Transverse colon (tissue), 3 donors: ENCODE results near the gene FMR1.

Experiments used
- CTCF ChIP-seq, 5 experiments: fragments of 200-600 bp in 3 of 5; fragments of 450-650 bp in 2 of 5; sonication (generic) in 3 of 5; IDR thresholded peaks; 1 replicate in 2 of 5; 2 replicates in 3 of 5; pipeline ENCODE4 v1.5.1; 2016 to 2017; ENCODE audit warnings: antibody characterized with exemption in 5 of 5, inconsistent platforms in 3 of 5, mild to moderate bottlenecking in 2 of 5, moderate library complexity in 1 of 5
- EP300 ChIP-seq: sonication (generic); formaldehyde crosslinking; IDR thresholded peaks from one replicate; pipeline ENCODE4 v1.6.1; 2017; ENCODE audit warnings: antibody characterized with exemption, low read depth
- POLR2A ChIP-seq: fragments of 450-650 bp; IDR thresholded peaks from one replicate; pipeline ENCODE4 v1.6.1; 2016; ENCODE audit warnings: antibody characterized with exemption, mild to moderate bottlenecking, moderate library complexity

GRCh38 chrX:147945286-147945685, 33.6 kb downstream of the FMR1 start:
- no peak for TF ChIP-seq CTCF (IDR thresholded peaks at IDR 0.05)
- TF ChIP-seq POLR2A: no peak
- TF ChIP-seq EP300: no peak
